IPS DF 4.7 (cell line): Measurements from ENCODE around the gene UMODL1.

Source experiments
- DNase-seq: peaks from one replicate; pipeline ENCODE4 v3.0.0-alpha.2; 2013; ENCODE audit warnings: low spot score; ENCODE audit errors: extremely low read depth

UMODL1 gene

DNA sequence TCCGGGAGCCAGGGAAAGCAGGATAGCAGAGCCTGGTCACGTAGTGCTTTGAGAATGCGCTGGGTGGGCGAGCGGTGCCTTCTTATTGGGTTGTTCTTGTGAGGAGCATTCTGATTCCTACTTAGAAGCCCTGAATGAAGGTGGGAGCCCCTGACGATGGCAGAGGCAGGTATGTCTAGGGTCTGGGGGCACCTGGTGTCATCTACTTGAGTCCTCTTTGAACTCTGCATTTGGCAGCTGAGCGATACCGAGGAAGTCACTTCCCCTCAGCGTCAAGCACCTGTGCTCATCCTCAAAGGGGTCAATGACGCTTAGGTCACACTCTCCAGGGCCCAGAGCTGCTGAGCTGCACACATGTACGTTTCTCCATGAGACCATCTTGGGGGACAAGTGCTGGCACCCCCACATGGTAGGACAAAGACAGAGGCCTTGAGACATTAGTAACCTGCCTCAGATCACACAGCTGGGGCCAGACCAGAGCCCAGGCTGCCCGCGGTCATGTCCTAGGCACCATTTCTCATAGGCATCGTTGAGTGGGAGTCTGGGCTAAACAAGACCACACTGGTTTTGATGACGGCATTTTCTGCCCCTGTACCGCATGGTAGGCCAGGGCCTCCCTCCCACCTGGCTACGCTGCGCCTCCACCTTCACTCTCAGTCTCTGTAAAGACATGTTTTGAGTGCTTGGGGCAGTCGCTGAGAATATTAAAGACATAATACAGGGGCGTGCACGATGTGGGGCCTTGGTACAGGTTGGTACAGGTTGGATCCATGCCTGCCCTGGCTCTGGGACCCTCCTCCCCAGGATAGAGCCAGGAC lies 78.7 kb downstream of the UMODL1 start:
- no peak for DNase-seq

DNA sequence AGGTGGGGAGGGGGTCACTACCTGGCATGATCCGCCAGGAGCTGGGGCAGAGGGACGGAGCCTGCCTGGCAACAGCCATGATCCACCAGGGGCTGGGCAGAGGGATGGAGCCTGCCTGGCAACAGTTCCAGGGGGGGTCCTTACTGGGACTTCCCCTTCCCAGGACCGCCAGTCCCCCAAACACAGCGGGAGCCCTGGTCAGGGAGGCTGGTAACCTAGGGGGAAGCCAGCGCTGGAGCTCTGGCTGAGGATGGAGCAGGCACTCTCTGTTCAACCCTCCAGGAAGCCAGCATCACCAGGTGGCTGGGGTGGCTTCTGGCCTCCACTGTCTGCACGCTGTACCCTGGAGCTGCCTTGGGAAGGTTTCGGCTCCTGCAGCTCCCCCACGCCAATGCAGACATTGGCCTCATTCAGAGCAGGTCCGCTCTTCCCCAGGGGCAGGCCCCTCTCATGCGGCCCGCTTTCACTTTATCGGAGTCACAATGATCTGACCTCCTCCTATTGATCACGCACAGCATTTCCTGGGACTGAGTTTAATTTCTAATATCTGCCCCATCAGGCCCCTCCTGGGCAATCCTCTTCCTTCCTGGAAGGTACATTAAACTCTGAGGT lies 79.5 kb downstream of the UMODL1 start:
- no peak for DNase-seq

DNA sequence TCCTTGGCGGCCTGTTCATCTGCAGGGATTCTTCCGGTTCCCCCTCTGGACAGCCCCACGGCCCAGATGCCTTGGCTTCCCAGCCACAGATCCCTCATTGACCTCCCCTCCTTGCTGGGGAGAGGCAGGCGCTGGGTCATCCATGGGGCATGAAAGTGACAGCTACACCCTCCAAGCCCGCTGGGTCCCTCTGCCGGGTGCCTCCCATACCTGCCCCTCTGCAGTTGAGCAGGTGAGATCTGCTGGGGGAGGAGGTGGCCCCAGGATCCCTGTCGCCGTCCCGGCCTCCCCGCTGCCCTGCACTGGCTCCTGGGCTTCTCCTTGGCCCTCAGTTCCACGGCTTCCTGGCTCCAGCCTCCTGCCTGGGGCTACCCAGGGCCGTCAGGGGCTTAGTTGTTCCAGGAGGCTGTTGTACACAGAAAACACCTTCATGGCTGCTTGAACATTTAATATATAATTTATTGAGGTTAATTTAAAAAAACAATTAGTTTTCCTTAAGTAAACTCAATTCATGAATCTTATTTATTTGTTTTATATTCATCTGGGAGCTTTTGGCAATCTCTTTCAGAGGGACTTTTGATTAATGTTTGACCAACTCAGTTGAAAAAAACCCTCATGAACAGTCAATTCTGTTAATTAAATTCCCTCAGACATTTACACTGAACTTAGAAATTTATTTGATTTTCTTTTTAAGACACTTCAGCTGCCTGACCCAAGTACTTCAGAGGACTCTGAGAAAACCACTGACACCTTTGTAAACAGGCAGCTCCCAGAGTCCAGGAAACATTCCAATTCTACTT lies 80.2 kb downstream of the UMODL1 start:
- no peak for DNase-seq

DNA sequence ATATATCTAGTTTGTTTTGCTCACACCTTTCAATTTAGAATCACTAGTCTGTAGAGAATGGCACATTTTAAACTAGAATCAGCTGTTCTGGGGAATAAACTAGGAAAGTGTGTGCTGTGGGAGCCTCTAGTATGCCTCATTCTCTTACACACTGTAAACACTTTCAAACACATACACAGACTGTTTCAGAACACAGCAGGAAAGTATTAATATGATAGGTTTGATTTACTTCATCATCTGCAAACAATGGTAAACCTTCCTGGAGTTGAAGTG lies 80.8 kb downstream of the UMODL1 start:
- DNase-seq = no peak

DNA sequence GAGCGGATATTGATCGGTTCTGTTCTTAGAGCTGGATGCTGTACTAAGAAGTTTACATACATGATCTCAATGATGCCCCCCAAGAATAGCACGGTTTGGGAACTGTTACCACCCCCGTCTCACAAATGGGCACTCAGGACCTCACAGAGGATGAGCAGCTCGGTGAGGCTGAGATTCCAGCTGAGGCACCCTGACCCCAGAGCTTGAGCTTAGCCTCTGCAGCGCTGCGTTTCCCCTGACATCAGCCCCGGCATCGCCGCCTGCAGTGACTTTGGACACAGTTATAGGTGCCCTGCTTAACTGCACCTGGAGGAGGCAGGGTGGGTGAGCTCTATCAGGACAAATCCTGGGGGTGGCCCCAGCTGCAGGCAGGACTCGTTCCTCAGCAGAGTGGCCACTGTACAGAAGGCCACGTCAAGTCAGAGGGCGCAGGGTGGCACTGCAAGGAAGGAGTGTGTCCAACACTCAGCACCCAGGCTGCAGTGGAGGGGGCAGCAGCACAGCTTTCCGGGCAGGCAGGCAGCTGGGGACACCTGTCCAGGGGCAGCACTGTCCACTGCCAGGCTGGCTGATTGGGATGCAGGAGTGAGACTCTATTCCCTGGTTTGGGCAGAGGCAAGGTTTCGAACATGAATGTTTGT lies 82.0 kb downstream of the UMODL1 start:
- no peak for DNase-seq

DNA sequence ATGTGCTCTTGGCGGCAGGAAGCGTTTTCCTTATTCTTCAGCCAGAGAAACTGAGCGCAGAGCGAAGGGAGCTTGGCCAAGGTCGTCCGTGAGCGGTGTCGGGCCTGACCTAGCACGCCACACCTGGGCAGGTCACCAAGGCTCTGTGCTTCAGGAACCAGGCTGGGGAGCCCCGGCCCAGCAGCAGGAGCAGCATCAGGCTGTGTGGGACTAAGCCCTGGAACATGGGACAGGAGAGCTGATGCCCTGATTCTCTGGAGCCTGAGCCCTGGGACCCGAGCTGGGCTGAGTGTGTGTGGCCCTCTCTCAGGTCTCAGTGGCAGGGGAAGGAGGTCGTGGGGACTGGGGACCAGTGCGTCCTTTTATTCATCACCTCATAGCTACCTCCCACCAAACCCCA lies 82.6 kb downstream of the UMODL1 start:
- DNase-seq = no peak

DNA sequence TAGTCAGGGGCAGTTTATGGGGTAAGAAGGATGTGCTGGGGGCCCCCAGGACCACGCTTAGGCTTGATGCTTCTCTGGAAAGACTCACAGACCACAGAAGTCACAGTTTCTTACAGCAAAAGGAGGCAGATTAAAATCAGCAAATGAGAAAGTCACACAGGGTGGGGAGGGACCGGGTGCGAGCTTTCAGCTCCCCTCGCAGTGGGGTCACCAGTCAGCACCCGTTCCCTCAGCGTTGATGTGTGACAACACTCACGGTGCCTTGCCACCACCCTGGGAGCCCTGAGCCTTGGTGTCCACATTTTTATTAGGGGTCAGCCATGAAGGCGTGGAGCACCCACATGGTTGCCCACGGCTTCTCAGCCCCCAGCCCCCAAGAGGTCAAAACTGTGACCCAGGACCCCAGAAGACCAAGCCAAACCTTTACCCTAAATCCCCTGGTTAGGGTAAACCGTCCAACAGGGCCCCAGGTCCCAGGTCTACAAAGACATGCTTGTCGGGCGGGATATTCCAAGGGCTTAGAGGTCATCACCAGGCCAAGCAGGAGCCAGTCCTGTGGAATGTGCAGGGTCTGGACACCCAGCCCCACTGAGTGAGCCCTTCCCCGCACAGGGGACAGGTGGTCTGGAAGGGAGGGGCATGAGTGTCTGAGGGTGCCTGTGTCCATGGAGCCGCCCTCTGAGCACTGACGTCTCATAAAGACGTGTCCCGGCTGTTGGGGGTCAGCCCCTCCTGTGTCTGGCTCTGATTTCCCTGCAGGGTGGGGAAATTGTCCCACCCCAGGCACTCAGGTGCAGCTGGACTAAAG lies 83.3 kb downstream of the UMODL1 start:
- DNase-seq = no peak

DNA sequence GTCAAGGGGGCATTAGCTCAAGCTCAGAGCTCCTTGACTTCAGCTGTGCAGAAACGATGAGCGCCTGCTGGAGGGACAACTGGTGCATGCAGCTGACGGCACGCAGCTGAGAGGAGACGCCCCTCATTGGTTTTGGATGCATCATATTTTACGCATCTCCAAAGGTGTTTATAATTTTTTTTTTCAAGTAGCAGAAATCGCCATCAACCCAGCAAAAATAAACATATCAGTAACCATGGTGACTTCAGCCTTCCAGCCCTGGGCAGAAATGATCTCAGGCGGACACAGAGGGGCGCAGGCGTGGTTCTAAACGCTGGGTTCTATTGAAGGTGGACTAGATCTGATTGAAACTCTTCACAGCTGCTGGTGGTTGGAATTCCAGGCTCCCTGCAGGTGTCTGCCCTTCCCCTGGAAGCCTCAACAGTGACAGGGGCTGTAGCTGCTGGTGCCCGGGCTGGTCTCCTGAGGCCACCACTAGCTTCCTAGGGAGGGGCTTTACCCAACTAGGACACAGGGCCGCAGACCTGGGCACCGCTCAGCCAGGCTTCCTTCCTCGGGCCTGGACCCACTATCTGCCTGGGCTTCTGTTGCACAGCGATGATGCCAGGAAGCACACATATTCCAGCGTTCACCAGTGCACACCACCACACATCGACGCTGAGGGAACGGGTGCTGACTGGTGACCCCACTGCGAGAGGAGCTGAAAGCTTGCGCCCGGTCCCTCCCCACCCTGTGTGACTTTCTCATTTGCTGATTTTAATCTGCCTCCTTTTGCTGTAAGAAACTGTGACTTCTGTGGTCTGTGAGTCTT lies 84.1 kb downstream of the UMODL1 start:
- DNase-seq = no peak

DNA sequence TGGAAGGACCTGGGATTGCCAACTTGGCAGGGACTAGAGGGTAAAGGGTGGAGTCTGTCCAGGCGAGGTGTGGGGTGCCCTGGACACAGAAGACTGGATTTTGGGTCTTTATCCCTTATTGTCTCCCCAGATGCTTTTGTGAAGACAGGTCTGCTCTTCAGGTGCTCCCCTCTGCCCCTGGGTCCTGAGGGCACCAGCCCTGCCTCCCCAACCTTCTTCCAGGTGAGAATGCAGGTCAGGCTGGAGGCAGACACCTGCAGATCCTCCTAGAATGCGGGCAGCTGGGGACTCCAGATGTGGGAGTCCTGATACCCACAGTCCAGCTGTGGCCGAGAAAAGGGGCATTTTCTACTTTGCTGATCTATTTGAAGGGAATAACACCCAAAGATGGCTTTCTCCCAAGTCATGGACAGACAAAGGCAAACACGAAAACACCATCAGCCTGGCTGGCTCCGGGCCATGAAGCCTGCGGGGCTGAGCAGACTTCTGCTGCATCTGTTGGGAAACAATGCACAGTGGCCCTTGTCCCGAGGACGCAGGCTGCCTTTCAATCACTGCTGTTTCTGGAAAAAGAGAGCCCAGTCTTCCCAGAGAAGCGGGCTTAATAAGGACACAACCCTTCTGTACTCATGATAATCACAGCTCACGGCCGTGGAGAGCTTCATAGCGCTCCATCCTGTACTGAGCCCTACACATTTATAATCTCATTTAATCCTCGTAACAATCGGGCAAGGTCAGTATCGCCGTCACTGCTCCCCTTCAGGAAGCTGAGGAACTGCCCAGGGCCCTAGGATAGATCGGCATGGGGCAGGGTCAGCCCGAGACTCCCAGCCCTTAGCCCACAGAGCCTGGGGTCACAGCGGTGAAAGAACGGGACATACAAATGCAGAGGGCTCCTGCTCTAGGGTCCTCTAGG lies 85.8 kb downstream of the UMODL1 start:
- no peak for DNase-seq

DNA sequence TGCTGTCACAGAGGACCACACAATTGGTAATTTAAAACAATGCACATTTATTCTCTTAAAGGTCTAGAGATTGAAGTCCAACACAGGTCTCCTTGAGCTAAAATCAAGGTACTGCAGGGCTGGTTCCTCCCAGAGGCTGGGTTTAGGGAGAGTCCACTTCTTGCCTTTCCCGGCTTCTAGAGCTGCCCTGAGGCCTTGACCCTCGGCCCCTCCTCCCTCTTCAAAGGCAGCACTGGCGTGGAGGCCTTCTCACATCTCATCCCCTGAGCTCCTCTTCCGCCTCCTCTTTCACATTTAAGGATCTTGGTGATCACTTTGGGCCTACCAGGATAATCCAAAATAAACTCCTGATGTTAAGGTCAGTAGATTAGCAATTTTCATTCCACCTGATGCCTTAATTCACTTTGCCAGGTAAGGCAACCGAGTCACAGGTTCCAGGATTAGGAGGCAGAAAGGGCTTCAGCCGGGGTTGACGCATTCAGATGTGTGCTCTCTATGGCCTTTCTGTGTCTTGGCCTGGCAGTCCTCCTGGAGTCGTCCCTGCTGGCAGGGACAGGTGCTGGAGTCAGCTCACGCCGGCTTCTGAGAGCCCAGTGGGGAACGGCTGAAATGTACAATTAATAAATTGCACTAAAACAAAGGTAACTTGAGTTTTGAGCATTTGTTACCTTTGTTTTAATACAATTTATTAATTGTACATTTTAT lies 86.6 kb downstream of the UMODL1 start:
- DNase-seq = no peak

DNA sequence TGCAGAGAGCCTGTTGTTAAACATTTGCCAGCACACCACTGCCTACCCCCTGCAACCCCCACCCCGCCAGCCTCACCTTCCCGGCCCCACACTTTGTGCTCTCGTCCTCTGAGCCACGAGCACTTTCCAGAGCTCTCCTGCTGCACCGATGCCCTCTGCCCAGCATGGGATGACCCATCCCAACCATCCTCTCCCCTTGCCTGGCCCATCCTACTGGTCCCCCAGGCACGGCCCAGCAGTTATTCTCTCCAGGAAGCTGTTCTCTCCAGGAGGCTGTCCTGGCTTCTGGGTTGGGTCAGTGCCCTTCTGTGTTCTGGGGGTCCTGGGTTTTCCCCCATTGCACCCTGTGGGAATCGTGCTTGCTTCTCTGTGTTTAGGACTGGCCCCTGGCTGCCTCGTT lies 87.7 kb downstream of the UMODL1 start:
- DNase-seq = no peak

DNA sequence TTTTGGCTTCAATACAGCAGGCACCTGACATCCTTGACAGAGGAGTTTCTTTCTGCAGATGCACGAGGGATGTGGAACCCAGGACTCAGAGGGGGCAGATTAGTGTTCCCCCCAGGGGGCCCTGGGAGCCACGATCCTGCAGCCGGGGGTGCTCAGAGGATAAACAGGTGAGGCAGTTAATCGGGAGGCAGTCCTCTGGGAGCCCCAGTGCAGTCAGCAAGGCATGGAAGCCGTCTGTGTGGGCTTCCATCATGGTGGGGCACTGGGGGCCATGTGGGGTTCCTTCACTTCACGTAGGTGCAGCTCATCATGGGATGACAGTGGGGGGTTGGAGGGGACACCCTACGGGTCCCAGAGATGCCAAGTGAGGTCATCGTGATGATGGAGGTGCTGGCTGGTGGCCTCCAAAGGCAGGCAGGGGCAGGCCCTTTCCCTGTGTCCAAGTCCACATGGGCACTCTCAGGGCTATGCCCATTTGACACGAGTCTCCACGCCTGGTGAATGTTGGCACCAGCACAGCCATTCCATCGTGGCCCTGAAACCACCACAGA lies 88.5 kb downstream of the UMODL1 start:
- no peak for DNase-seq

DNA sequence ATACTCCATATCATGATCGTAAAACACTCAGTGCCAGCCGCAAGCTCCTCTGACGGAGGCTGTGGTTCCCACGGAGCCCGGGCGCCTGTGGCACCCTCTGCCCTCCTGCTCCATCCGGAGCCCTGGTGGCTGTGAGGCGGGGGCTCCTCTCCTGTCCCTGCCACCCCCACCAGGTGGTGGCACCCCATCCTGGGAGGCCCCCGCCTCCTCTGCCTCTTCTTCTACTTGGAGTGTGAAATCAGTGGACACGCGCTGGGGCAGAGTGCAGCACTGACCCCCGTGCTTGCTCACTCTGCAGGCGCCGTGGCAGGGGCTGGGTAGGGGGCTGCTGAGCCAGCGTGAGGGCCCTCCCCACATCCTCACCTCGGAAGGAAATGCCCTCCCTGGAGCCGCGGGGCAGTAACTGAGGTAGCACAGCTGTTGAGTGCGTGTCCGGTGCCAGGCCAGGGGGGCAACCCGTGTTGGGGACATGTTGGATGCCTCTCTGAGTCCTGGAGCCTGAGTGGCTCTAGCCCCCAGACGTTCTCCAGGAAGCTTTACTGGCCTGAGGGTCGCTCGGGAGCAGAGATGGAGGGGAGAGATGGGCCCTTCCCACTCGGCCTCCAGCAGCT lies 89.1 kb downstream of the UMODL1 start:
- DNase-seq = no peak

DNA sequence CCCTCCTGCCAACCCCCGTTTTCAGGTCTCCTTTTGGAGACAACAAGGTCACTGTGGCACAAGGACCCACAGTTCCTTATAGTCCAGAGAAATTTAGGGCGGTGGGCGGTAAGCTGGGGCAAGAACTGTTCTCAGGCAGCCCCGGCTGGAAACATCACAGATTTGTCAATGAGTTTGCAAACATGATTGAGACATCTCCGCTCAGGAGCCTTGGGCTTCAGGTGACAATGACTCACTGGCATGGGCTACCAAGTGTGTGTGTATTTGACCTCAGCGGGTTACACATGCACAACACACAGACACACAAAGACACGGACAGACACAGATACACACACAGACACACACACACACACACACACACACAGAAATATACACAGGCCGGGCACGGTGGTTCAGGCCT lies 89.6 kb downstream of the UMODL1 start:
- DNase-seq = no peak

DNA sequence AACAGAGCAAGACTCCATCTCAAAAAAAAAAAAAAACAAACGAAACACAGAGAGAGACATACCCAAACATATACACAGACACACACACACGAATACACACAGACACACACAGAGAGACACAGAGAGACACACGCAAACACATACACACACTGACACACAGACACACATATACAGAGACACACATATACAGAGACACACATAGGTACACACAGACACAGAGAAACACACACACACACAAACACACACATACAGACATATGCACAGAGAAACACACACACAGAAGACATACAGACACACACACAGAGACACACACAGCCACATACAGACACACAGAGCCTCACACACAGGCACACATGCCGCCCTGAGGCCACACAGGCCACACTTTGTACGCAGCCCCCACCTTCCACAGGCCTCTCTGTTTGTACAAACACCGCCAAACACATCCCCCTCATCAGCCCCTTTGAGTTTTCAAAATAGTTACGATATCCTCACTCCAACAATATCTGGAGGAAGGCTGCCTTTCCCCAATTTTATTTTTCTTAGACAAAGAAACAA lies 90.4 kb downstream of the UMODL1 start:
- DNase-seq = no peak

DNA sequence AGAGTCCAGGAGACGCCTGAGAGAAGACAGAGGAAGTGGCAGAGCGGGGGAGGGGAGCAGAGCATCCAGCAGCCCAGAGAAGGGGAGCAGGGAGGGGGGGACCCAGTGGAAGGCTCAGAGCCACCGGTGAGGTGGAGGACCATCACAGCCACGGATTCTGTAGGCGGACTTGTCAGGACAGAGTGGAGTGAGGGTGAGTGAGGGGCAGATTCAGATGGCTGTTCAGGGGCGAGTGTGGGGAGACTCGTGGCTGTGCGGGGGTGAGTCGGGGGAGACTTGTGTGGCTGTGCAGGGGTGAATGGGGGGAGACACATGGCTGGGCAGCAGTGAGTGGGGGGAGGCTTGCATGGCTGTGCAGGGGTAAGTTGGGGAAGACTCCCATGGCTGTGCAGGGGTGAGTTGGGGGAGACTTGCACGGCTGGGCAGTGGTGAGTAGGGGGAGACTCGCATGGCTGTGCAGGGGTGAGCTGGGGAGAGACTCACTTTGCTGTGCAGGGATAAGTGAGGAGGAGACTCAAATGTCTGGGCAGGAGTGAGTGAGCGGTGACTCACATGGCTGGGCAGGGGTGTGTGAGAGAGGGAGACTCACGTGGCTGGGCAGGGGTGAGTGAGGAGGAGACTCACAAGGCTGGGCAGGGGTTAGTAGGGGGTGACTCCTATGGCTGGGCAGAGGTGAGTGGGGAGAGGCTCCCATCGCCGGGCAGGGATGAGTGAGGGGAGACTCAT lies 91.0 kb downstream of the UMODL1 start:
- DNase-seq = no peak
